ENCODE results near the gene METTL21A.

GRCh38 chr2:207630491-207630890 is 5.3 kb upstream of the METTL21A start:
- no peak for TF ChIP-seq EZH2 (IDR thresholded peaks at IDR 0.05; ENCODE audit: insufficient read depth, poor library complexity, severe bottlenecking)
- no peak for TF ChIP-seq EZH2phosphoT487 (IDR thresholded peaks at IDR 0.05; ENCODE audit: insufficient read depth, low read depth)
